Measurements from ENCODE around the gene FHIT.

Gene FHIT

DNA sequence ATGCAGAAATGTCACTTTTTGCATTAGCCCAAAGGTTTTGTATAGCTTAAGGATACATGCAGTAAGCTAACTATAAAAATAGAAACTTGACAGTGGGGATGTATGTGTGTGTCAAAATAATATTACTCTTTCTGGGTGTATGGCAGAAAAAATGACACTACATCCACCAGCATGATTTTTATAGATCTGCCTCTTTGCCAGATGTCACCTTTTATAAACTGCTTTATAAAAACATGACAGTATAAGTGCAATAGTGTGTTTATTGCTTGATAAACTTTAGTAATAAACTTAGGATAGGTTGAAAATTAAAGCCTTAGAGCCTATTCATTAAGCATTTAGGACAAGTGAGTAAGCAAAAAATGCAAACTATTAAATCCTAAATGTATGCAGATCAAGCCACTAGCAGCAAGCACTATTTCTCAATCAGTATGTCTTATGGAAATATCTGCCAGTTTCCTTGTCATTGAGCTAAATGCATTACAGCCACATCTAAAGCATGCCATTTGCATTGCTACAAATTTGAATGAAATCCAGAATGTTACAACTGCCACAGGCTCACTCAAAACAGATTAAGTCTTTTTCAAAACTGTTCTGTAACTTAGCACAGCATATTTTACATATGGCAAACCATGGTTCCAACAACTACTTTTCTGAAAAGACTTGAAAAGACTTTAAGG is 935.0 kb downstream of the FHIT start:
- in situ Hi-C loops (cut with HindIII; ENCODE audit: low sequenced_read_pairs), result no loop called here
- DNase-seq (ENCODE audit: low read depth), result peak; percentile 72
- TF ChIP-seq, protein P1, sequence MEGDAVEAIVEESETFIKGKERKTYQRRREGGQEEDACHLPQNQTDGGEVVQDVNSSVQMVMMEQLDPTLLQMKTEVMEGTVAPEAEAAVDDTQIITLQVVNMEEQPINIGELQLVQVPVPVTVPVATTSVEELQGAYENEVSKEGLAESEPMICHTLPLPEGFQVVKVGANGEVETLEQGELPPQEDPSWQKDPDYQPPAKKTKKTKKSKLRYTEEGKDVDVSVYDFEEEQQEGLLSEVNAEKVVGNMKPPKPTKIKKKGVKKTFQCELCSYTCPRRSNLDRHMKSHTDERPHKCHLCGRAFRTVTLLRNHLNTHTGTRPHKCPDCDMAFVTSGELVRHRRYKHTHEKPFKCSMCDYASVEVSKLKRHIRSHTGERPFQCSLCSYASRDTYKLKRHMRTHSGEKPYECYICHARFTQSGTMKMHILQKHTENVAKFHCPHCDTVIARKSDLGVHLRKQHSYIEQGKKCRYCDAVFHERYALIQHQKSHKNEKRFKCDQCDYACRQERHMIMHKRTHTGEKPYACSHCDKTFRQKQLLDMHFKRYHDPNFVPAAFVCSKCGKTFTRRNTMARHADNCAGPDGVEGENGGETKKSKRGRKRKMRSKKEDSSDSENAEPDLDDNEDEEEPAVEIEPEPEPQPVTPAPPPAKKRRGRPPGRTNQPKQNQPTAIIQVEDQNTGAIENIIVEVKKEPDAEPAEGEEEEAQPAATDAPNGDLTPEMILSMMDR (IDR thresholded peaks at IDR 0.05; ENCODE audit: low read depth, low read length, missing control alignments), result no peak

DNA sequence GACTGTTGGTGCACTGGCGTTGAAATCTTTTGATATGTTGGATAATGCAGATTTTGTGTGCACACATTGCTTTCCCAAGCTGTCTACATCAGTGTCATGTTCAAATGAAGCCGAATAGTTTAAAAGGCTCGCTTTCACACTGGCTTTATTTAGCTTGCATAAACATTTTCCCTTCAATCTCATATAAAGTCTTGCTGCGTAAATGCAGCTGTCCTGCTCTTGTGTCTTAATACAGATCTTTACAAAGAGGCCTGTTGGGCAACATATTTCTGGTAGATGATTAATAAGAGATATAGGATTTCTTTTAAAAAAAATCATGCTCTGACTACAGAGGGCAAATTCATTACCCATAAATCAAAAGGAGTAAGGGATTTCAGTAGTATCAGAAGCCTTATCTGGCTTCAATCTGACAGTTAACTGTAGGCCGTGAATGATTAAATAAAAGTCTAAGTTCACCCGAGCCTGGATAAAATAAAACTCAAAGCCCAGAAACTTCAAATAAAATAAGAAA is 937.2 kb downstream of the FHIT start:
- in situ Hi-C loops (cut with HindIII; ENCODE audit: low sequenced_read_pairs), result no loop called here
- no peak overlapping the region for H3K4me3 ChIP-seq (ENCODE audit: low read depth, low read length)
- TF ChIP-seq, protein P1 (IDR thresholded peaks at IDR 0.05; ENCODE audit: low read depth, low read length, missing control alignments), result no peak
- no peak for DNase-seq (ENCODE audit: low read depth)

More for the DNA sequence above, 935.0 kb downstream of the FHIT start:
- no peak overlapping the region for H3K4me3 ChIP-seq (ENCODE audit: low read depth, low read length)

DNA sequence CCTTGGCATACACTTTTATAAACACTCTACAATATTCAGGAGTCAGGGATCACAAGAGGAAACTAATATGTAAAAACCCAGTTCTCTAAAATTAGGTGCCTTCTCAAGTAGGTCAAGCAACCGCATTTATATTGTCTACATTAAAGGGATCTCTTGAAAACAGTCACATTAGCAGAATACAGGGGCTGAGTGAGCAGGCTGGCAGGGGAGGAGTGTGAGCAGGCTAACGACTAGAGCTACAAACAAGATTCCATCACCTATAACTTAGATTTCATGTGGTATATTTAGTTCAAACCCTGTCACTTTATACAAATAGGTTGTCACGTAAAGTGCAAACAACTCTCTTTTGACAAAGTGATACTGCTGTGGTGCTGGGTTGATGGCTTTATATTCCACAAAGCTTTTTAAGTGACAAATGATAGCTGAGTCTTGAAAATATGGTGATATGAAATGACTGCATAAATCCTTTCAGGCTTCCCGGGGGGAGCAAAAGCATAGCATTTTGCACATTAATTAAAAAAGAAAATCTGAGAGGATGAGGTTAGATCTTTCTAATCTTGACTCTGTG is 937.9 kb downstream of the FHIT start:
- in situ Hi-C loops (cut with HindIII; ENCODE audit: low sequenced_read_pairs), result no loop called here
- no peak overlapping the region for H3K4me3 ChIP-seq (ENCODE audit: low read depth, low read length)
- DNase-seq (ENCODE audit: low read depth), result no peak
- TF ChIP-seq, protein P1 (IDR thresholded peaks at IDR 0.05; ENCODE audit: low read depth, low read length, missing control alignments), result no peak

DNA sequence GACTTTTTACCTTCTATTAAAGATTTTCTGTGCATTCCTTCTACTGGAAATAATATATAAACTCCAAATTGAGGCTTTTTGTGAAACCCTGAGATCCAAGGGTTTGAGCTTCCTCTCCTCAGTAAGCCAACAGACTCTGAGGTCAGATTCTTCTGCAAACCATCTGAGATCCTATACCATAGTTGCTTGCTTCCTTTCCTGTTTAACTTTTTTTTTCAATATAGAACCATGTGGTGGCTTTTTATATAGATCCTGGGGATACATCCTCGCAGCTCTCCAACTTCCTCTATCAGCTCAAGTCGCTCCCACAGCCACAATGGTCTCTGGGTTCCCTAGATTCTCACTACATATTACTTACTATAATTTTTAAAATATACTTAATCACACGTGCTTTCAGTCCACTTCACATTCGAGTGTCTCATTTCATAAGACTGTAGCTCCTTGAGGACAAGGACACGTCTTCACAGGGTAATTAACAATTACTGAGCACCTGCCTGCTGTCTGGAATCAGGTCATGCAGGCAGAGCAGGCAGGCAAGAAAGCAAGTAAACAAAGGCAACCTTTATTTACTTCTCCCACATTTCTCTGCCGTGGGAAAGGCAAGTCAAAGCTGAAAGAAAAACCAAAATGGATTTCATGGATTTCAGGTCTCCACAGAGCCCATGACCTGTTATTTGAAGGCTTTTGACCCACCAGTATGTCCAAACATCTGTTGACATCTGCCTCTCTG is 941.5 kb downstream of the FHIT start:
- TF ChIP-seq, protein P1 (IDR thresholded peaks at IDR 0.05; ENCODE audit: low read depth, low read length, missing control alignments), result no peak
- DNase-seq (ENCODE audit: low read depth), result no peak
- in situ Hi-C loops (cut with HindIII; ENCODE audit: low sequenced_read_pairs), result no loop called here
- no peak overlapping the region for H3K4me3 ChIP-seq (ENCODE audit: low read depth, low read length)

DNA sequence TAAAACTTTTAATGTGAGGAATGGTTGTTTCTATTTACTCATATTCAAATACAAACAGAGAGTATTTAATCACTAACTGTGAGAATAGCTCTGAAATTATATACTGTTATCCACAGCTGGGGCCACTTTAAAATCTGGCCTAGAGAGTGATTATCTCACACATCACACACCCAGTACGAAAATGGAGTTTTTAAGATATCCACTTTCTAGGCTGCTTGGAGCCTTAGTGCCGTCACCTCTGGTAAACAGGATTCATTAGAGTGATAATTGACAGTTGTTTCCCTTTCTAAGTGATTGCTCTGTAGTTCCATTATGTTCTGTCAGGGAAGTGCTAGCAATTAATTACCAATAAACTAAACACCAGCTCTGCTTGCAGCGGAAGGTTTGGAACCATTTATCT is 942.4 kb downstream of the FHIT start:
- H3K4me3 ChIP-seq (ENCODE audit: low read depth, low read length), result no peak overlapping the region
- no peak for DNase-seq (ENCODE audit: low read depth)
- TF ChIP-seq, protein P1 (IDR thresholded peaks at IDR 0.05; ENCODE audit: low read depth, low read length, missing control alignments), result no peak
- in situ Hi-C loops (cut with HindIII; ENCODE audit: low sequenced_read_pairs), result no loop called here

DNA sequence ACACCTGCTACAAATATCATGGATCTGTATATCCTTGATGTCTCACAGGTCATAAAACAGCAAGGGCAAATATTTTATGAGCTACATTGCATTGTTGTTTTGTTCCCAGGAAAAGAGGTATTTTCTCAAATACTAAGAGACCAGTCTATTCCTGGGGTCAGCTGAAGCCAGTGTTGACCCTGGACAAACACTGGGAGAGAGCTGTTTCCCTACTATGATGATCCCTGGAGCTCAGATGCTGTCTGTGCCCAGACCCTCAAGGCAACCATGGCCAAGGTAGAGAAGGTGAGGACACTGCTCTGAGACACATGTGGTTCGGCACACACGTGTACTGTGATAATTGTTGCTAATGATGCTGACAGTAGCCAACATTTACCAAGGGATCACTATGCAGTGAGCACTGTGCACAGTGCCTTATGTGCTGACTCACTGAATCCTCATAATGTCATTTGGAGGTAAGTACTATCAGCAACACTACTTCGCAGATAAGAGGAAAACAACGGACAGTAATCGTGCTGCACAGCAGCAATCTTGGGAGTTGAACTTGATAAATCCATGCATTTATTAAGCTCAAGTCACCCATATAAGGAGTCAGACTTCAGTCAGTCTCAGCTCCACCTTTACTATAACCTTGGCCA is 943.6 kb downstream of the FHIT start:
- in situ Hi-C loops (cut with HindIII; ENCODE audit: low sequenced_read_pairs), result no loop called here

More for the DNA sequence above, 943.6 kb downstream of the FHIT start:
- no peak overlapping the region for H3K4me3 ChIP-seq (ENCODE audit: low read depth, low read length)
- TF ChIP-seq, protein P1 (IDR thresholded peaks at IDR 0.05; ENCODE audit: low read depth, low read length, missing control alignments), result no peak
- no peak for DNase-seq (ENCODE audit: low read depth)

Measured in astrocyte of the cerebellum (primary cell).